ENCODE measurements around the gene DOCK8. TPM values are rescaled to one million over a fixed set of nuclear protein-coding genes. Genes with fewer than 3 reads are reported as not detected.

Gene DOCK8
- total RNA-seq, 6 experiments from 2014 or later, result 5.8 to 20.5 (median 9.5) TPM

GRCh38 chr9:297104-297972 is 82.7 kb downstream of the DOCK8 start:
- H3K27me3 ChIP-seq, result no peaks in the 10 kb centered on the region
- H3K27ac ChIP-seq, result no peak overlapping the region
- 30% methylated on average over 6 of the region's 6 CpGs for WGBS (ENCODE audit: insufficient coverage, low coverage, low lambda C conversion rate, missing lambda C conversion rate)
- no peak for TF ChIP-seq POLR2A (IDR thresholded peaks at IDR 0.05)
- TF ChIP-seq CTCF (IDR thresholded peaks at IDR 0.05), result no peak
- intact Hi-C loops (cut with DNase I), result no loop called here
- ATAC-seq (peak; percentile 71 to 89 (median 79)), DNase-seq (peak in 2 of 3 donors; percentile 27 to 53)
- no peak overlapping the region for H3K4me3 ChIP-seq
- H3K9me3 ChIP-seq, result no peaks in the 10 kb centered on the region
- no peaks in the 10 kb centered on the region for H3K36me3 ChIP-seq
- H3K4me1 ChIP-seq, result no peaks in the 10 kb centered on the region

GRCh38 chr9:303502-303901 is 88.8 kb downstream of the DOCK8 start:
- peaks cover 0 to 2% (median 0%) of the 10 kb centered on the region in 4 donors for H3K36me3 ChIP-seq
- no peaks in the 10 kb centered on the region for H3K27me3 ChIP-seq
- no peak for DNase-seq
- no peak for TF ChIP-seq CTCF (IDR thresholded peaks at IDR 0.05)
- TF ChIP-seq POLR2A (IDR thresholded peaks at IDR 0.05), result no peak
- H3K4me1 ChIP-seq, result no peaks in the 10 kb centered on the region
- H3K9me3 ChIP-seq, result no peaks in the 10 kb centered on the region
- ATAC-seq, result no peak
- 89% methylated on average over 5 of the region's 5 CpGs for WGBS (ENCODE audit: insufficient coverage, low coverage, low lambda C conversion rate, missing lambda C conversion rate)
- intact Hi-C loops (cut with DNase I), result no loop called here
- no peak overlapping the region for H3K27ac ChIP-seq
- H3K4me3 ChIP-seq, result no peak overlapping the region

- Histone ChIP-seq H3K4me1 (no peaks in the 10 kb centered on the region), H3K36me3 (peaks cover 0 to 2% (median 0%) of the 10 kb centered on the region in 4 donors), H3K27me3 (no peaks in the 10 kb centered on the region), H3K9me3 (no peaks in the 10 kb centered on the region), H3K4me3 (no peak overlapping the region), H3K27ac (no peak overlapping the region)
- DNase-seq (no peak), ATAC-seq (no peak)
- WGBS (ENCODE audit: insufficient coverage, low coverage, low lambda C conversion rate, missing lambda C conversion rate), result 80% methylated on average over 4 of the region's 4 CpGs
- TF ChIP-seq POLR2A (IDR thresholded peaks at IDR 0.05), result no peak
- no peak for TF ChIP-seq CTCF (IDR thresholded peaks at IDR 0.05)
- intact Hi-C loops (cut with DNase I), result no loop called here
Measured at GRCh38 chr9:304106-304505, 89.4 kb downstream of the DOCK8 start.

- H3K4me1 ChIP-seq, result no peaks in the 10 kb centered on the region
- no peak for ATAC-seq
- H3K36me3 ChIP-seq, result peaks cover 0 to 2% (median 0%) of the 10 kb centered on the region in 4 donors
- no peak overlapping the region for H3K4me3 ChIP-seq
- H3K27me3 ChIP-seq, result no peaks in the 10 kb centered on the region
- no peak overlapping the region for H3K27ac ChIP-seq
- 72% methylated on average over 10 of the region's 10 CpGs for WGBS (ENCODE audit: insufficient coverage, low coverage, low lambda C conversion rate, missing lambda C conversion rate)
- no peak for TF ChIP-seq POLR2A (IDR thresholded peaks at IDR 0.05)
- no peak for TF ChIP-seq CTCF (IDR thresholded peaks at IDR 0.05)
- intact Hi-C loops (cut with DNase I), result no loop called here
- no peak for DNase-seq
- H3K9me3 ChIP-seq, result no peaks in the 10 kb centered on the region
Measured at GRCh38 chr9:304519-305185, 90.0 kb downstream of the DOCK8 start.
